Thyroid gland (tissue), 4 donors: ENCODE results near the gene NADK2. TPM values are rescaled to one million over a fixed set of nuclear protein-coding genes. Genes with fewer than 3 reads are reported as not detected.

Experiments used
- DNase-seq, 2 donors: peaks; one replicate each; pipeline ENCODE4 v3.0.0-alpha.2; 2019
- H3K27ac ChIP-seq, 3 donors: fragments of 200-600 bp; sonication (generic); 1 replicate in 2 of 3; 2 replicates in 1 of 3; pipeline ENCODE4 v1.5.1; 2016 to 2019; ENCODE audit warnings: mild to moderate bottlenecking in 1 of 3, moderate library complexity in 1 of 3
- H3K27me3 ChIP-seq: fragments of 200-600 bp; sonication (generic); one replicate; pipeline ENCODE4 v1.5.1; 2019
- H3K36me3 ChIP-seq, 2 donors: fragments of 200-600 bp; sonication (generic); one replicate each; pipeline ENCODE4 v1.5.1; 2016 to 2019
- H3K4me1 ChIP-seq, 2 donors: fragments of 200-600 bp; sonication (generic); one replicate each; pipeline ENCODE4 v1.5.1; 2017 to 2019
- H3K4me3 ChIP-seq, 3 donors: fragments of 200-600 bp; sonication (generic); replicated peaks in 1 of 3; 1 replicate in 2 of 3; 2 replicates in 1 of 3; pipeline ENCODE4 v1.5.1; 2016; ENCODE audit warnings: mild to moderate bottlenecking in 1 of 3
- H3K9me3 ChIP-seq: fragments of 200-600 bp; sonication (generic); one replicate; pipeline ENCODE4 v1.5.1; 2017
- POLR2A ChIP-seq, 2 donors: fragments of 450-650 bp; IDR thresholded peaks; one replicate each; pipeline ENCODE4 v1.6.1; 2017; ENCODE audit warnings: antibody characterized with exemption in 2 of 2, mild to moderate bottlenecking in 2 of 2, moderate library complexity in 1 of 2
- WGBS, 2 donors: methylation state at CpG; one replicate each; pipeline ENCODE4 v1.1.5; 2017; 5-methylcytosine and 5-hydroxymethylcytosine counted together
- intact Hi-C: fragments of 100-400 bp; cut with DNase I; formaldehyde crosslinking; loops from one replicate; pipeline ENCODE4 v1.15.1; 2023
- total RNA-seq, 4 donors: library from RNA; depleted of rRNA; stranded (reverse); fragments of >200 nt; gene quantifications; one replicate each; pipeline ENCODE4 v1.2.3, GENCODE V29; 2016
- TF ChIP-seq, protein P1 (sequence below), 6 experiments: fragments of 200-600 bp in 3 of 6; fragments of 450-650 bp in 3 of 6; sonication (generic) in 3 of 6; IDR thresholded peaks; one replicate each; pipeline ENCODE4 v1.5.1; 2016 to 2019; ENCODE audit warnings: antibody characterized with exemption in 6 of 6, mild to moderate bottlenecking in 2 of 6, inconsistent platforms in 1 of 6, moderate library complexity in 1 of 6

The NADK2 gene
- total RNA-seq, 4 donors from 2014 or later, result 28.8 to 47.2 (median 44.4) TPM

DNA sequence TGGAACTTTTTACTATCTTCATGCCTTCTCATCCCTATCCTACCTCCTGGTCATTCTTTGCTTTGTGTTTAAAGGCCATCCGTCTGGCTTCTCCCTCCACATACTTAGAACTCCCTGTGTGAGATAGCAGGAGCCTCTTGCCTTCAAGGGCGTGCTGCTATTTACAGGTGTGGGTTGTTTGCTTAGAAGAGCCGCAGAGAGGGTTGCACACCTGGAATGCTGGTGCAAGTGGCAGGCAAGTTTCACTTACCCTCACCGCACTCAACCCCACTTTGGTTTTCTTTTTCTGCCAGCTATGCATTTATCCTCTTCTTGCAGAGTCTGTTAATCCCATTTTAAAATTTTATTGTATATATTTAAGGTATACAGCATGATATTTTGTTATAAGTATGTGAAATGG is 77.3 kb downstream of the NADK2 start:
- Histone ChIP-seq H3K27ac (peak overlapping the region in 1 of 3 donors; percentile 41), H3K4me3 (no peak overlapping the region), H3K9me3 (no peaks in the 10 kb centered on the region), H3K4me1 (peaks cover 4 to 14% of the 10 kb centered on the region in 2 donors), H3K27me3 (no peaks in the 10 kb centered on the region), H3K36me3 (peaks cover 0 to 14% of the 10 kb centered on the region in 2 donors)
- DNase-seq, result peak; percentile 47 to 56
- intact Hi-C loops, result no loop called here
- 42 to 43% methylated on average over 4 of the region's 4 CpGs for WGBS, 2 donors
- no peak for TF ChIP-seq POLR2A (IDR thresholded peaks at IDR 0.05)
- TF ChIP-seq, protein P1, sequence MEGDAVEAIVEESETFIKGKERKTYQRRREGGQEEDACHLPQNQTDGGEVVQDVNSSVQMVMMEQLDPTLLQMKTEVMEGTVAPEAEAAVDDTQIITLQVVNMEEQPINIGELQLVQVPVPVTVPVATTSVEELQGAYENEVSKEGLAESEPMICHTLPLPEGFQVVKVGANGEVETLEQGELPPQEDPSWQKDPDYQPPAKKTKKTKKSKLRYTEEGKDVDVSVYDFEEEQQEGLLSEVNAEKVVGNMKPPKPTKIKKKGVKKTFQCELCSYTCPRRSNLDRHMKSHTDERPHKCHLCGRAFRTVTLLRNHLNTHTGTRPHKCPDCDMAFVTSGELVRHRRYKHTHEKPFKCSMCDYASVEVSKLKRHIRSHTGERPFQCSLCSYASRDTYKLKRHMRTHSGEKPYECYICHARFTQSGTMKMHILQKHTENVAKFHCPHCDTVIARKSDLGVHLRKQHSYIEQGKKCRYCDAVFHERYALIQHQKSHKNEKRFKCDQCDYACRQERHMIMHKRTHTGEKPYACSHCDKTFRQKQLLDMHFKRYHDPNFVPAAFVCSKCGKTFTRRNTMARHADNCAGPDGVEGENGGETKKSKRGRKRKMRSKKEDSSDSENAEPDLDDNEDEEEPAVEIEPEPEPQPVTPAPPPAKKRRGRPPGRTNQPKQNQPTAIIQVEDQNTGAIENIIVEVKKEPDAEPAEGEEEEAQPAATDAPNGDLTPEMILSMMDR (IDR thresholded peaks at IDR 0.05), result no peak

DNA sequence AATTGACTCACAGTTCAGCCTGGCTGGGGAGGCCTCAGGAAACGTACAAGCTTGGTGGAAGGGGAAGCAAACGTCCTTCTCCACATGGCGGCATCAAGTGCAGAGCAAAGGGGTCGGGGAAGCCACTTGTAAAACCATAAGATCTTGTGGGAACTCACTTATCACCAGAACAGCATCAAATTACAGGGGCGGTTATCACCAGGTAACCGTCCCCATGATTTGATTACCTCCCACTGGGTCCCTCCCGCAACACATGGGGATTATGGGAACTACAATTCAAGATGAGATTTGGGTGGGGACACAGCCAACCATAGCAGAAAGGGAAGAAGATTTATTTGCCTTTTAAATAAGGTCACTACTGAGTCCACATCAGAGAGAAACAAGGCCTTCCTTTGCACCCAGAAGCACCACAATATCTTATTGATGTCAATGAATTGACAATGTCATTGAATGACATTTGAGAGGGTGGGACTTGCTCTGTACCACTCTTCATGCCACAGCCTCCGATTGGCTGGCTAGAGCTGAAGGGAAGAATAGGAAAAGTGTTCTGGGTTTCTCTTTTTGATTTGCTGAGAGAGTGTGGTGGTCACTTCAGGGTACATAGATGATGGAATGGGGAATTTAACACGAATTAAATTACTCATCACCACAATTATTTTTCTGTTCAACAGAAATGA is 78.8 kb downstream of the NADK2 start:
- H3K4me3 ChIP-seq, result no peak overlapping the region
- peaks cover 4 to 14% of the 10 kb centered on the region in 2 donors for H3K4me1 ChIP-seq
- no peak for DNase-seq
- H3K27ac ChIP-seq, result no peak overlapping the region
- 86 to 89% methylated on average over 9 of the region's 9 CpGs for WGBS, 2 donors
- no peaks in the 10 kb centered on the region for H3K27me3 ChIP-seq
- TF ChIP-seq POLR2A (IDR thresholded peaks at IDR 0.05), result no peak
- TF ChIP-seq, protein P1 (IDR thresholded peaks at IDR 0.05), result no peak
- H3K9me3 ChIP-seq, result no peaks in the 10 kb centered on the region
- peaks cover 0 to 12% of the 10 kb centered on the region in 2 donors for H3K36me3 ChIP-seq
- intact Hi-C loops, result no loop called here

DNA sequence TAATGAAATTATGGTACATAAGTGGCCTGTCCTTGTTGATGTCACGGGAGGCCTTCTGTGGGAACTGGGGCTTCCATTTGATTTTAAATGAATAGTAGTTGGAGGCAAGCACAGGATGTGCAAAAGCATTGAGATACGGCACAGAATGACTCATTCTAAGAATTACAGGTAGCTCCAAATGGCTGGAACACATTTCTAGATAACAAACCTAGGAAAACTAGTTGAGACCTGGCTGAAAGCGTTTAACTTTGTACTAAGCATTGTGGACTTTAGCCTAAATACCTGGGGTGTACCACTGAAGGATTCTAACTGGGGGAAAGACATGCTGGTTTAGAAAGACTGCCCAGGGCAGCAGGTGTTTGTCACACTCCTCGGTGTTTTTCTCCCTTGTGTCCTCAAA is 80.4 kb downstream of the NADK2 start:
- intact Hi-C loops, result no loop called here
- Histone ChIP-seq H3K9me3 (no peaks in the 10 kb centered on the region), H3K36me3 (no peaks in the 10 kb centered on the region), H3K4me1 (peaks cover 4 to 14% of the 10 kb centered on the region in 2 donors), H3K27ac (no peak overlapping the region), H3K27me3 (no peaks in the 10 kb centered on the region), H3K4me3 (no peak overlapping the region)
- no peak for TF ChIP-seq POLR2A (IDR thresholded peaks at IDR 0.05)
- TF ChIP-seq, protein P1 (IDR thresholded peaks at IDR 0.05), result no peak
- 87 to 96% methylated on average over 4 of the region's 4 CpGs for WGBS, 2 donors
- no peak for DNase-seq

DNA sequence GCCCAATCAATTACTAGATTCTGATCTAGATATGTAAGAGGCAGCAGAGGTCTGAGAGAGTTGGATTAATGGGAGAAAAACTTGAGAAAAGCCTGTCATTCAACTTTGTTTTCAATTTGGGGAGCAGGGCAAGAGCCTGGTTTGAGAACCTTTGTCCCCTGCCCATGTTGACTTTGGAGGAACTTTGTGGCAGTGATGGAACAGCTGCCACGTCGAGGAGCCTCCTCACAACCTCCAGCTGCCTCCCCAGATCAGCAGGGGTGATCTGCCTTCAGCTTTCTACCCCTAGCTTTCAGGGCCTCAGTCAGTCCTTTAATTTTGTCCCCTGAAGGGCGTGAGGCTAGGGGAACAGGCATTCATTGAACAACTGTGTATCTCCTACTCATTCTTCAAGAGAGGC is 81.1 kb downstream of the NADK2 start:
- H3K36me3 ChIP-seq, result peaks cover 0 to 3% of the 10 kb centered on the region in 2 donors
- no peak overlapping the region for H3K4me3 ChIP-seq
- 93 to 98% methylated on average over 3 of the region's 3 CpGs for WGBS, 2 donors
- peaks cover 4 to 14% of the 10 kb centered on the region in 2 donors for H3K4me1 ChIP-seq
- DNase-seq, result no peak
- TF ChIP-seq, protein P1 (IDR thresholded peaks at IDR 0.05), result no peak
- no peak for TF ChIP-seq POLR2A (IDR thresholded peaks at IDR 0.05)
- H3K27ac ChIP-seq, result no peak overlapping the region
- H3K9me3 ChIP-seq, result no peaks in the 10 kb centered on the region
- H3K27me3 ChIP-seq, result no peaks in the 10 kb centered on the region
- intact Hi-C loops, result no loop called here

DNA sequence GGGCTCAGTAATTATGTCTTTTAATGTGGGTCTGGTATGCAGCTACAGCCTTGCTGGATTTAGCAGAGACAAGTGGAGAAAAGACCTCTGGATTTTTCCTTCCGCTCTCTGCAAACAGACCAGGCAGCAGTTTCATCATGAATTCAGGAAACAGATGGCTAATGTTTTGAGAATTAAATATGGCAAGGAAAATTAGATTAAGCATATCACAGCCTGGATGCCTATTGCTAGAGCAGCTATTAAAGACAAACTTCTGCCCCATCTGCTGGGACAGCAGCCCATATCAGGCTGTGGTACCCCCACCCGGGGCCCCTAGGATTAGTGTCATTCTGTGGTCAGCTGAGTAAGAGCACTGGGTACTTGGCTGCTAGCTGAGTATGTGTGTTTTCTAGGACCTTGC is 83.6 kb downstream of the NADK2 start:
- Histone ChIP-seq H3K9me3 (no peaks in the 10 kb centered on the region), H3K27ac (no peak overlapping the region), H3K36me3 (peaks cover 0 to 3% of the 10 kb centered on the region in 2 donors), H3K27me3 (no peaks in the 10 kb centered on the region), H3K4me1 (peaks cover 4 to 7% of the 10 kb centered on the region in 2 donors), H3K4me3 (no peak overlapping the region)
- TF ChIP-seq, protein P1 (IDR thresholded peaks at IDR 0.05), result no peak
- TF ChIP-seq POLR2A (IDR thresholded peaks at IDR 0.05), result no peak
- no peak for DNase-seq
- 58 to 60% methylated on average over 2 of the region's 2 CpGs for WGBS, 2 donors
- intact Hi-C loops, result loop anchor here (10.0 kb wide), 1 partner anchor 77 kb away; no protein-coding TSS in a partner anchor
